GM19395 (cell line): ENCODE results near the gene PACC1.
"Not testable (repeated sequence)": the region's sequence is repeated elsewhere in the genome, so short reads cannot be mapped to it uniquely, and the experiment has no call there.

ENCODE experiments used
- ATAC-seq: cut with Tn5 transposase; IDR thresholded peaks from one replicate; pipeline ENCODE4 v1.9.1; 2021; ENCODE audit warnings: mild to moderate bottlenecking, moderate library complexity; ENCODE audit not compliant: unreplicated experiment

PACC1 gene

GRCh38 chr1:212397171-212397570 lies 17.5 kb downstream of the PACC1 start:
- no peak for ATAC-seq

DNA sequence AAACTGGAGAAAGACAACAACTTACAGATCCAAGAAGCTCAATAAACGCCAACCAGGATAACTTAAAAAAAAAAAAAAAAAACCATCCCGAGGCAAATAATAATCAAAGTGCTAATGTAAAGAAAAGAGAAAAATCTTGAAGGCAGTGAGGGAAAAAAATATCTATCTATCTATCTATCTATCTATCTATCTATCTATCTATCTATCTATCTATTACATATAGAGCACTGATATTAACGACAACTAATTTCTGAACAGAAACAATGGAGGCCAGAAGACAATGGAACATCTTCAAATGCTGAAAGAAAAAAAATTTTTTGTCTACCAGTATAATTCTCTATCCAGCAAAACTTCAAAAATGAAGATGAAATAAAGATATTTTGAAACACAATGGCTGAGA lies 18.0 kb downstream of the PACC1 start:
- ATAC-seq = no peak

GRCh38 chr1:212395678-212396437 lies 18.8 kb downstream of the PACC1 start:
- ATAC-seq = not testable (repeated sequence)

GRCh38 chr1:212388985-212389716 lies 25.5 kb downstream of the PACC1 start:
- ATAC-seq = no peak

- ATAC-seq = no peak
Measured at GRCh38 chr1:212386029-212386428, 28.7 kb downstream of the PACC1 start.

GRCh38 chr1:212381397-212382035 lies 33.2 kb downstream of the PACC1 start:
- no peak for ATAC-seq

- ATAC-seq = no peak
Measured at GRCh38 chr1:212379366-212379765, 35.3 kb downstream of the PACC1 start.

DNA sequence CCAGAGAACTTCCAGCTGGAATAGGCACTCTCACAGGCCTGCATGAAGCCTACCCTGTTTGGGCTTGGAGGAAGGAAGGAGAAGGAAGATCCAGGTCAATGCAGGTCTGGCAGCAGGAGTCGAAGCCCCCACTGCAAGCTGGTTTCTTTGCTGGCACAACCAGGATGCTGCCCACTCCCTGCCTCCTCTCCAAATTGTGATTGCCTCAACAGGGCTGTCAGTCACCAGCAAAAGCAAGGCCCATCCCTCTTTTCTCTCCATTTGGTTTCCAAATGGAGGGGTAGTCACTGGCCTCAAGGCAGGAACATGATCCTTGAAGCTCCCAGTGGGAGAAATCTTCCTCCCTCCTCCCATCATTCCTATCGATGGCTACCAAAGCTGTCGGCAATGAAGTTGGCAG lies 37.0 kb downstream of the PACC1 start:
- no peak for ATAC-seq

DNA sequence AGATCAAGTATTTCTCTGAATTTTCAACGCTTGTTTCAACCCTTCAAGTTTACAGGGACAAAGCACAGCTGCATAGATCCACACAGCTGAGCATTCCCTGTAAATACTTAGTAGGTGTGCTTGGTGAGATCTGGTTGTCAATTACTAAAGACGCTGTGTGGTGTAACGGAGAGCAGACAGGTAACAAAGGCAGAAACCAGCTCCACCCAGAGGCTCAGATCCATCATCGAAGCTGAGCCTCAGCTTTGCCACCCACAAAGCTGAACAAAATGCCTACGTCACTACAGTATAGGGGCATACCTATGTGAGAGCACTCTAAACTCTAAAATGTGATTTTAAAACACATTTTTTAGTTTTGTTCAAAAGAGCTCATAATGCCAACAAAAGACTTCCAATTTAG lies 38.7 kb downstream of the PACC1 start:
- no peak for ATAC-seq

DNA sequence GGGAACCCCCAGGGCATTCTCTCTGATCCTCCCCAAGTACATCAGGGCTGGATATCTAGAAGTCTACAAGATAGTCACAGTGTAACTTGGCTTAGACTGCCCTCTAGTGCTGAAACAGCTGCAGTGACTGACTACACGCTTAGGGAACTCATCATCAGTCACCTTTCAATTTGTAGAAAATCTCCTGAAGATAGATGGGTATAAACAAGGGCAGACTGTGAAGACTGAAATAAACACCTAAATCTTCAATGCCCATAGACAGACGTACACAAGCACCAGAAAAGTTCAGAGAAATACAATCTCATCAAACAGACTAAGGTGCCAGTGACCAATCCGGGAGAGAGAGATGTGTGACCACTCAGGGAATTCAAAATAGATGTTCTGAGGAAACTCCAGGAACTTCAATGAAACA lies 46.6 kb downstream of the PACC1 start:
- peak; percentile 87 for ATAC-seq

DNA sequence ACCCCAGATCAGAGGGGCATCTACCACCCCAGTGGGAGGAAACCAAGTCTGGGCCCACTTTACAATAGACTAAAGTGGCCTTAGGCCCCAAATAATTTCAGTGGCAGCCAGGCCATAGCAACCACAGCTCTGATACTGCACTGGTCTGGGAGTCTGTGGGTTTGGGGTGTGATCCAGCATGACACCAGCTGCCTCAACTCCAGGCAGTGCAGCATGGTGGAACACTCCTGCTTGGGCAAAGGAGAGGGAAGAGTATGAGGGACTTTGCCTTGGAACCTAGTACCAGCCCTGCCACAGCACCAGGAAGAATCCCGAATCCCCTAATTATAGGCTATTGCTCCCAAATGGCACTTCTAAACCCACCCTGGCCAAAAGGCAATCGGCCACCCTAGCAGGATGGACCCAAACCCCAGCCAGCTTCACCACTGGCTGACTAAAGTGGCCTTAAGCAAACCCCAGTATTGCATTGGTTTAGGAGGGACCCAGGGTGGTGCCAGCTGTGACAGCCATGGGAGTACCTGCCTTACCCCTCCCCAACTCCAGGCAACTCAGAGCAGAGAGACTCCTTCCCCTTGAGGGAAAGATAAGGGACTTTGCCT lies 47.1 kb downstream of the PACC1 start:
- ATAC-seq = peak; percentile 27

- no peak for ATAC-seq
Measured at GRCh38 chr1:212366901-212367300, 47.8 kb downstream of the PACC1 start.

DNA sequence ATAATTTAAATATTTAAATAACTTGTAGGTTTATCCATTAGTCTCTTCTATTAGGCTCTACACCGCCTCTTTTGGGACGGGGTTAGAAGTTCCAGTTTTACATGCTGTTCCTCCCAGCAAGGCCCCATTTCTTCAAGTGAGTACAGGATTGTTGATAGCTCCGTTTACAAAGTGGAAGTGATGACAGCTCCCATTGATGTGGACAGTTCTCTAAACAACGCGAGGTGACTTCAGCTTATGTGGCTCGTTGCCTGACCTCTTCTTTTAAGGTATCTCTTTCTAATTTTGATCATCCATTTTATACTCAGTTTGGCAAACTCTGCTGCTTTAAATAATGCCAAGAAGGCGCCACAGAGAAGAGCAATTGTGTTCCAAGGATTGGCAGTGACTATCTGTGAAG lies 49.7 kb downstream of the PACC1 start:
- ATAC-seq = no peak

DNA sequence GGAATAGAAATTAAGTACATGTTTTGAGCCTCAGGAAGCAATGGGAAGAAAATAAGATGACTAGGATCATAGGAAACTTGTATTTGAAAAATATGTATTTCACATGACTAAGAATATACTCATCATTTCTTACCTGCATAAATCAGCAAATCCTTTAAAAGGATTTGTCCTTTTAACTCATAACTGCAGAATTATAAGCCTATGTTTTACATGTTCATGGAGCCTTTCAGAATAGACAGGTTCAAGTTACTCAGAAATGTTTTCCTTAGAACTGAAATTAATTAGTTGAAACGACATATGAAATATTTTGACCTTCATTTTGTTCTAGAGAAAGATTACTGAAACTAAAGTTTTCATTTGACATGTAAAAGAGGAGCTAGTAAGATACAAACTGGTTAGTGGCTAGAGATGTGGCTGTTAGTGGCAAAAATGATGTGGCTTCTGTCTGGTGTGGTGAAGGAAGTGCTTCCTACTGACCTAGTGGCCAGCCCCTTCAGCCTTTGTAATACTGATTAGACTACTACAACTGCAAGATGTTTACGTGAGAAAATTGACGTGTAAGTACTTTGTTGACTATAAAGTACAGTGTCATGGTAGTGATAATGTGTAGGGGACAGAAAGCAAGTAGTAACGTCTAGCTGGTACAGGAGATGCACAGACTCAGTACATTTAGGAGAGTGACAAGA lies 54.7 kb downstream of the PACC1 start:
- no peak for ATAC-seq

DNA sequence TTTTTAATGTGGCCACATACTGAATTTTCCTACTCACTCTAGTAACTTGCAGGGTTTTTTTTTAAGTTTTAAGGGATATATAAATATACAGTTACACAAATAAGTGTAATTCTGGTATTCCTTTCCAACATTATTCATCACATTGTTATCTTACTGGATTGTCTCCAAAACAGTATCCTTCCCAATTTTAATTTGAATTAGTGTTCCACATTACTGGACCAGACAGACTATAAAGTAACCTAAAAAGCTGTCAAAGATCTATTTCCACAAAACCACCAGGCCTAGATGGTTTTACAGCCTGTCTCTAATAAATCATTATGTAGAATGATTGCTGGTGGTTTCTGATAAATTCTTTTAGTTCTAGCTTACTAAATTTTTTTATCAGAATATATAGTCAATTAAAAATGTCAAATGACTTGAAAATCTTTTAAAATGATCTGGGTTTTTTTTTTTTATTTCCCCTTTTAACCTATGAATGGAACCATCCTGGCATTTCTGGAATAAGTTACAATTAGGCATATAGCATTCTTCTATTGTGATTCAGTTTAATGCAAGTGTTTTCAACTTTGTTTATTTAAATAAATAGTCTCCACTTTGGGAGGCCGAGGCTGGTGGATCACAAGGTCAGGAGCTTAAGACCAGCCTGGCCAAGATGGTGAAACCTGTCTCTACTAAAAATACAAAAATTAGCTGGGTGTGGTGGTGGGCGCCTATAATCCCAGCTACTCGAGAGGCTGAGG lies 59.3 kb downstream of the PACC1 start:
- ATAC-seq = no peak

DNA sequence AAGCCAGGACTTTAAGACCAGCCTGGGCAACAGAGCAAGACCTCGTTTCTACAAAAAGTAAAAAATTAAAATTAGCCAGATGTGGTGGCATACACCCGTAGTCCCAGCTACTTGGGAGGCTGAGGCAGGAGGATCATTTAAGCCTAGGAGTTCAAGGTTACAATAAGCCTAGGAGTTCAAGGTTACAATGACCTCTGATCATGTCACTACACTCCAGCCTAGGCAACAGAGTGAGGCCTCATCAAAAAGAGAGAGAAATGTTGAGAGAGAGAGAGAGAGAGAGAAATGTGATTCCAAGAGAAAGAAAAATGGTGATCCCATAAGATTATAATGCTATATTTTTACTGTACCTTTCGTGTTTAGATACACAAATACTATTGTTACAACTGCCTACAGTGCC lies 60.2 kb downstream of the PACC1 start:
- no peak for ATAC-seq

- ATAC-seq = no peak
Measured at GRCh38 chr1:212353181-212353580, 61.5 kb downstream of the PACC1 start.

DNA sequence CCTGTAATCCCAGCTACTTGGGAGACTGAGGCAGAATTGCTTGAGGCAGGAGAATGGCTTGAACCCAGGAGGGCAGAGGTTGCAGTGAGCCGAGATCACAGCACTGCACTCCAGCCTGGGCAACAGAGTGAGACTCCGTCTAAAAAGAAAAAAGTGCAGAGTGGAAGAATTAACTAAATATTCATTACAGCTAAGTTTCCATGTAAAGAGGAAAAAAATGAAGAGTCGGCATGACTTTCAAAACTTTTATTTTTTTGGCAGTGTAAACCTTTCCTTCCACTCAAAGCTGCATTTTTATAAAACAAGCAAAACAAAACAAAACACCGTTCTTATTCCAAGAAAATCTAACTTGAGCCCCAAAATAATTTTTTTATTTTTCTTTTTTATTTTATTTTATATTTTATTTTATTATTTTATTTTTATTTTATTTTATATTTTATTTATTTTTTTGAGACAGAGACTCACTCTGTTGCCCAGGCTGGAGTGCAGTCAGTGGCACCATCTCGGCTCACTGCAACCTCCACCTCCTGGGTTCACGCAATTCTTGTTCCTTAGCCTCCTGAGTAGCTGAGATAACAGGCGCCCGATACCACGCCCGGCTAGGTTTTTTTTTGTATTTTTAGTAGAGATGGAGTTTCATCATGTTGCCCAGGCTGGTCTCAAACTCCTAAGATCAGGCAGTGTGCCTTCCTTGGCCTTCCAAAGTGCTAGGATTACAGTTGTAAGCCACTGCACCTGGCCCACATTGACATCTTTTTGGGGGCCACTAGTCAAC lies 62.9 kb downstream of the PACC1 start:
- ATAC-seq = no peak

- no peak for ATAC-seq
Measured at GRCh38 chr1:212346601-212347000, 68.1 kb downstream of the PACC1 start.

DNA sequence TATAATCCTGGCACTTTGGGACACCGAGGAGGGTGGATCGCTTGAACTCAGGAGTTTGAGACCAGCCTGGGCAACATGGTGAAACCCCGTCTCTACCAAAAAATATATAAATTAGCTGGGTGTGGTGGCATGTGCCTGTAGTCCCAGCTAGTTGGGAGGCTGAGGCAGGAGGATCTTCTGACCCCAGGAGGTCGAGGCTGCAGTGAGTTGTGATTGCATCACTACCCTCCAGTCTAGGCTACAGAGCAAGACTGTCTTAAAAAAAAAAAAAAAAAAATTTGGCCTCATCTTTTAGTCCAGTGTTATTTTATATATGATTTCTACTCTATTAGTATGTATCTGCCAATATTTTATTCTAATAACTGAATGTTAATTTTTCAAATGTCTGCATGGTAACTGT lies 69.8 kb downstream of the PACC1 start:
- ATAC-seq = no peak
